ENCODE results near the gene CTCF. TPM values are rescaled to one million over a fixed set of nuclear protein-coding genes. Genes with fewer than 3 reads are reported as not detected.

CTCF gene
- total RNA-seq, 1 donor from 2014 or later, result 43.2 TPM

DNA sequence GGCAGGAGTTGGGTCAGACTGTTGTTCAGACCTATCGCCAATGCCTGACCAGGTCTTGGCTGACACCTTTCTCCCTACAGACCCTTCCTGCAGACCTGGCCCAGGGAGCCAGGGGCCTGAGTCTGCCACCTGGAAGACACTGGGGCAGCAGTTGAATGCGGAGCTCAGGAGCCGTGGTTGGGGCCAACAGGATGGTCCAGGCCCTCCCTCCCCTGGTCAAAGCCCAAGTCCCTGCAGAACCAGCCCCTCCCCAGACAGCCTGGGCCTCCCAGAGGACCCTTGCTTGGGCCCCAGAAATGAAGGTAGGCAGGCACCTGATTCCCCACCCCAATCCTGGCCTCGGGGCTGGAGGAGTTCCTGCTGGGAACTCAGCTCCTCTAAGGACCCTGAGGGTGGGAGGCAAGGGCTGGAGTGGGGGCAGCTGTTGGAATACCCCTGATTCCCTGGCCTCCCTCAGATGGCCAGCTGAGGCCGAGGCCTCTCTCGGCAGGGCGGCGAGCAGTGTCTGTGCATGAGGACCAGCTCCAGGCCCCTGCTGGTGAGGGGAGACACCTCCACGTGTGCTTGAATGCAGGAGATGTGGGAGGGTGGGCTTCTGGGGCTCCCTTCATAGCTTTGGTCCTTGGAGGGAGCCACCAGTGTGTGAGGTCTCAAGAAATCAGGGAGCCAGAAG, 94.2 kb downstream of the CTCF start:
- peaks cover 0 to 10% of the 10 kb centered on the region in 2 donors for H3K36me3 ChIP-seq
- H3K27me3 ChIP-seq, result peaks cover 3% of the 10 kb centered on the region
- H3K9me3 ChIP-seq, result no peaks in the 10 kb centered on the region
- no peak overlapping the region for H3K4me3 ChIP-seq
- DNase-seq (ENCODE audit: extremely low spot score in 2 of 2), result no peak
- TF ChIP-seq POLR2AphosphoS5 (IDR thresholded peaks at IDR 0.05; ENCODE audit: insufficient read depth in 1 of 2, low read depth in 1 of 2) (no peak), POLR2A (IDR thresholded peaks at IDR 0.05) (no peak)
- TF ChIP-seq, protein P1, sequence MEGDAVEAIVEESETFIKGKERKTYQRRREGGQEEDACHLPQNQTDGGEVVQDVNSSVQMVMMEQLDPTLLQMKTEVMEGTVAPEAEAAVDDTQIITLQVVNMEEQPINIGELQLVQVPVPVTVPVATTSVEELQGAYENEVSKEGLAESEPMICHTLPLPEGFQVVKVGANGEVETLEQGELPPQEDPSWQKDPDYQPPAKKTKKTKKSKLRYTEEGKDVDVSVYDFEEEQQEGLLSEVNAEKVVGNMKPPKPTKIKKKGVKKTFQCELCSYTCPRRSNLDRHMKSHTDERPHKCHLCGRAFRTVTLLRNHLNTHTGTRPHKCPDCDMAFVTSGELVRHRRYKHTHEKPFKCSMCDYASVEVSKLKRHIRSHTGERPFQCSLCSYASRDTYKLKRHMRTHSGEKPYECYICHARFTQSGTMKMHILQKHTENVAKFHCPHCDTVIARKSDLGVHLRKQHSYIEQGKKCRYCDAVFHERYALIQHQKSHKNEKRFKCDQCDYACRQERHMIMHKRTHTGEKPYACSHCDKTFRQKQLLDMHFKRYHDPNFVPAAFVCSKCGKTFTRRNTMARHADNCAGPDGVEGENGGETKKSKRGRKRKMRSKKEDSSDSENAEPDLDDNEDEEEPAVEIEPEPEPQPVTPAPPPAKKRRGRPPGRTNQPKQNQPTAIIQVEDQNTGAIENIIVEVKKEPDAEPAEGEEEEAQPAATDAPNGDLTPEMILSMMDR (IDR thresholded peaks at IDR 0.05), result no peak
- peaks cover 33% of the 10 kb centered on the region for H3K4me1 ChIP-seq
- H3K27ac ChIP-seq, result no peak overlapping the region
- intact Hi-C loops (cut with DNase I), result no loop called here

- Histone ChIP-seq H3K9me3 (no peaks in the 10 kb centered on the region), H3K27ac (no peak overlapping the region), H3K4me3 (no peak overlapping the region), H3K36me3 (peaks cover 0 to 10% of the 10 kb centered on the region in 2 donors), H3K4me1 (peaks cover 38% of the 10 kb centered on the region), H3K27me3 (peaks cover 3% of the 10 kb centered on the region)
- intact Hi-C loops (cut with DNase I), result no loop called here
- DNase-seq (ENCODE audit: extremely low spot score in 2 of 2), result no peak
- no peak for TF ChIP-seq POLR2A (IDR thresholded peaks at IDR 0.05)
- TF ChIP-seq, protein P1 (IDR thresholded peaks at IDR 0.05), result no peak
- TF ChIP-seq POLR2AphosphoS5 (IDR thresholded peaks at IDR 0.05; ENCODE audit: insufficient read depth in 1 of 2, low read depth in 1 of 2), result no peak
Observed at GRCh38 chr16:67657017-67657608, 94.8 kb downstream of the CTCF start.

GRCh38 chr16:67657751-67658518, 95.6 kb downstream of the CTCF start:
- Histone ChIP-seq H3K4me3 (no peak overlapping the region), H3K27me3 (peaks cover 3% of the 10 kb centered on the region), H3K27ac (no peak overlapping the region), H3K9me3 (no peaks in the 10 kb centered on the region), H3K4me1 (peaks cover 38% of the 10 kb centered on the region), H3K36me3 (peaks cover 0 to 10% of the 10 kb centered on the region in 2 donors)
- no peak for DNase-seq (ENCODE audit: extremely low spot score in 2 of 2)
- TF ChIP-seq, protein P1 (IDR thresholded peaks at IDR 0.05), result no peak
- TF ChIP-seq POLR2AphosphoS5 (IDR thresholded peaks at IDR 0.05; ENCODE audit: insufficient read depth in 1 of 2, low read depth in 1 of 2) (no peak), POLR2A (IDR thresholded peaks at IDR 0.05) (no peak)
- intact Hi-C loops (cut with DNase I), result no loop called here

DNA sequence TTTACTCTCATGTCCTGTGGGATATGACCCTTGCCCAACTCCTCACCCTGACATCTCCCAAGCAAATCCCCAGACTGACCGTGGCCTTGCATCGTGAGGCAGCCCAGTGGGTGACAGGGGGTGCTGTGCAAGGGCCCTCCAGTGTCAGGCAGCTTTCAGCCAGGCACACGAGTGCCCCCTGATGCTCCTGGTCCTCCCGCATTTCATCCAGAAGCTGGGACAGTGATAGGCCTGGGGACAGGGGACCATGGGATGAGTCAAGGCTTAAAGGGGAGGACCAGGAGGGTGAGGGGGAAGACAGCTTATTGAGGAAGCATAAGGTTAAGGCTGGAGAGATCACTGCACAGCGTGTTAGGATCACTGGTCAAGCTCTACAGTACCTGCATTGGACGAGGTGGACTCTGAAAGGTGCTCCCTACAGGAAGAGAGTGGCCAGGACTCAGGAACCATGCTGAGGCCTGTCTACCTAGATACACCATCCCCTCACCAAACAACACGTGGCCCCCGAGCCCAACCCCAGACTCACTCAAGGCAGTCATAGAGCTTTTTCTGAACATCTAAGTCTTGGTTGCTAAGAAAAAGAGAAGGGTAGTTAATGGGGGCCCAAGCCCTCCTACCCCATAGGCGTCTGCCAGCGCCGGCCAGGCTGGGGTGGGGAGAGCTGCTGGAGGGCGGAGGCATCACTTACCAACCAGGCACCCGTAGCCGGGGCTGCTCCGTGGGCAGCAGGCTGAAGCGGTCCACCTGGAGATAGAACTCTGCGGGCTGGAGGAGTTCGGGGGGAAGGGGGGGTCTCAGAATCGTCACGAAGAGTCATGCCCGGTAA, 96.7 kb downstream of the CTCF start:
- H3K9me3 ChIP-seq, result no peaks in the 10 kb centered on the region
- TF ChIP-seq, protein P1 (IDR thresholded peaks at IDR 0.05), result no peak
- TF ChIP-seq POLR2A (IDR thresholded peaks at IDR 0.05) (no peak), POLR2AphosphoS5 (IDR thresholded peaks at IDR 0.05; ENCODE audit: insufficient read depth in 1 of 2, low read depth in 1 of 2) (no peak)
- no peaks in the 10 kb centered on the region for H3K27me3 ChIP-seq
- H3K4me1 ChIP-seq, result peaks cover 28% of the 10 kb centered on the region
- no peak for DNase-seq (ENCODE audit: extremely low spot score in 2 of 2)
- intact Hi-C loops (cut with DNase I), result no loop called here
- H3K27ac ChIP-seq, result peak overlapping the region; percentile 90
- peak overlapping the region; percentile 84 to 99 for H3K4me3 ChIP-seq
- H3K36me3 ChIP-seq, result peaks cover 0 to 10% of the 10 kb centered on the region in 2 donors
